ENCODE results near the gene ZNF133.
A peak's percentile ranks its signal among the peaks of the same experiment; 100 is the strongest.

The ZNF133 gene

DNA sequence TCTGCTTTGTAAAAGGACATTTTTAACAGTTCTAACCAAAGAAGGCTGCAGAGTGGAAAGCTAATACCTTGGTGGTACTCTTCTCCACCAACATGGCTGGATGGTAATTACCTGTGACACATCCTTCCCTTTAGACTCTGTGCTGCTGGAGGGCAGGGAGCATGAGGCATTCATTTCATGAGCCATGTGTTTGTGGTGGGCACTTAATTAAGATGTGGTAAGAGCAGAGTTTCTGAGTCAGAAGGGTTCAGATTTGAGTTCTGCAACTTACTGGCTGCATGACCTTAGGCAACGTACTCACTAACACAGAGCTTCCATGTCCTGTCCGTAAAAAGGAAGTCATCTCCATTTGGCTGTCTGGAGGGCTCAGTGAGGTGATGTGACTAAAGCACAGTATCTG is 9.1 kb upstream of the ZNF133 start:
- TF ChIP-seq, protein P1, sequence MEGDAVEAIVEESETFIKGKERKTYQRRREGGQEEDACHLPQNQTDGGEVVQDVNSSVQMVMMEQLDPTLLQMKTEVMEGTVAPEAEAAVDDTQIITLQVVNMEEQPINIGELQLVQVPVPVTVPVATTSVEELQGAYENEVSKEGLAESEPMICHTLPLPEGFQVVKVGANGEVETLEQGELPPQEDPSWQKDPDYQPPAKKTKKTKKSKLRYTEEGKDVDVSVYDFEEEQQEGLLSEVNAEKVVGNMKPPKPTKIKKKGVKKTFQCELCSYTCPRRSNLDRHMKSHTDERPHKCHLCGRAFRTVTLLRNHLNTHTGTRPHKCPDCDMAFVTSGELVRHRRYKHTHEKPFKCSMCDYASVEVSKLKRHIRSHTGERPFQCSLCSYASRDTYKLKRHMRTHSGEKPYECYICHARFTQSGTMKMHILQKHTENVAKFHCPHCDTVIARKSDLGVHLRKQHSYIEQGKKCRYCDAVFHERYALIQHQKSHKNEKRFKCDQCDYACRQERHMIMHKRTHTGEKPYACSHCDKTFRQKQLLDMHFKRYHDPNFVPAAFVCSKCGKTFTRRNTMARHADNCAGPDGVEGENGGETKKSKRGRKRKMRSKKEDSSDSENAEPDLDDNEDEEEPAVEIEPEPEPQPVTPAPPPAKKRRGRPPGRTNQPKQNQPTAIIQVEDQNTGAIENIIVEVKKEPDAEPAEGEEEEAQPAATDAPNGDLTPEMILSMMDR (conservative IDR thresholded peaks at IDR 0.05; ENCODE audit: control insufficient read depth, insufficient read depth, low read depth, low read length): no peak
- no peak overlapping the region for H3K4me3 ChIP-seq (ENCODE audit: control insufficient read depth, low read depth, low read length)
- DNase-seq (ENCODE audit: low read depth): peak; percentile 53

DNA sequence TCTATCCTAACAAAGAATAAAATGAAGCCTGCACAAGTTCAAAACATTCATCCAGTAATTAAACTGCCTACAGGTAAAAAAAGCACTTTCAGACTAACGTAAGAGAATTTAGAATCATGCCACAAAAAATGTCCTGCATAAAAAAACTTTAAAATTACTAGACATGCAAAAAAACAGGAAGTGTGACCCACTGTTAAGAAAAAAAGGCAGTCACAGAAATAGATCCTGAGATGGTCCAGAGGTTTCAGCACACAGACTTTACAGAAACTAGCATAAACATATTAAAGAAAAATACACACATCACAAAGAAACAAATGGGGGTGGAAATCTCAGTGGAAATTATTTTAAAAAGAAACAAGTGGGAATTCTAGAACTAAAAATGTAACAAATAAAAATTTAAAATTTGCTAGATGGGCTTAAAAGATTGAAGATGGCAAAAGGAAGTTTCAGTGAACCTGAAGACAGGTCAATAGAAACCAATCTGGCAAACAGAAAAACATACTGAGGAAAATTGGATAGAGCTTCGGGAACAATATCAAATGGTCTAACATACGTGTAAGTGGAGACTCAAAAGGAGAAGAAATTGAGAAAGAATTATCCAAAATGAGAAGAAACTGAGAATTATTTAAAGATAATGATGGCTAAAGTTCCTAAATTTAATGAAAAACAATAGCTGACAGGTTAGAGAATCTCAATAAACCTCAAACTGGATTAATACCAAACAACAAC is 3.4 kb upstream of the ZNF133 start:
- TF ChIP-seq, protein P1 (conservative IDR thresholded peaks at IDR 0.05; ENCODE audit: control insufficient read depth, insufficient read depth, low read depth, low read length): no peak
- no peak overlapping the region for H3K4me3 ChIP-seq (ENCODE audit: control insufficient read depth, low read depth, low read length)
- peak; percentile 9 for DNase-seq (ENCODE audit: low read depth)

DNA sequence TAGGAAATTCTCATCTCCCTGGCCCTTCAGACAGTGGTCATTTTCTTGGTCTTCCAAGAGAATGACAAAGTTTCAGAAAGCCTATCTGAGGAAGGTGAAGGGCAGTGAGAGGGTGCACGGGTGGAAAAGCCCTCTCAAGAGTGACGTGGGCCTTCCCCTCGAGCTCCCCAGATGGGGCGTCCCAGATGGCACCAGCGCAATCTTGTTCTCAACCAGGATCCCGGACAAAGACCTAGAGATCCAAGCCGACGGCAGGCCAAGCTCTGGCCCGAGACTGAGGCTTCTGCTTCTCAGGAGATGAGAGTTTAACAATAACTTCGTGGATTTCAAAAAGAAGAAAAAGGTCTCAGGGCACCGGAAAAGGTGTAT is 797 bp upstream of the ZNF133 start:
- peak overlapping the region; percentile 96 for H3K4me3 ChIP-seq (ENCODE audit: control insufficient read depth, low read depth, low read length)

DNA sequence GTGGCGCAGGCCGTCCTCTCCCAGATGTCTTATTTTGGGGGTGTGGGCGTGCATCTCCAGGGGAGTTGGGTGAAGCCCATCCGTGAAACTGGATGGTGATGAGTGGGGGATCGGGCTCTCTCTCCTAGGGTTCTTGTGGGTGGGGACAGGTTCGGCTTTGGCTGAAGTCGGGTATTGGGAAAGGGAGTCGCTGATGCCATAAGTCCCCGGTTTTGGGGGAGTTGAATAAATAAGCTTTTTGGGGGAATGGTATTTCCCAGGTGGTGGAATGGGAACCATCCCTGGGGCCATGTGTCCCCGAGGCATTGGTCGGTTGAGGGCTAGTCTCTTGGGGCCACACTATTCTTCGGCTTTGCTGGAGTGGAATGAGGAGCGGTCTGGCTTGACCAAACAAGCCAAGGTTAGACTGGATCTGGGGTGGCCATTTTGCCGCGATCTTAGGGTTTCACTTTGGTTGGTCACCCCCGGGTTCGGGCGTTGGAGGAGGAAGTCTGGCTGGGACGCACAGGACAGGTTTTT is 481 bp downstream of the ZNF133 start:
- TF ChIP-seq, protein P1 (conservative IDR thresholded peaks at IDR 0.05; ENCODE audit: control insufficient read depth, insufficient read depth, low read depth, low read length): no peak
- DNase-seq (ENCODE audit: low read depth): peak; percentile 22
- peak overlapping the region; percentile 96 for H3K4me3 ChIP-seq (ENCODE audit: control insufficient read depth, low read depth, low read length)

More for the DNA sequence above, 797 bp upstream of the ZNF133 start:
- TF ChIP-seq, protein P1 (conservative IDR thresholded peaks at IDR 0.05; ENCODE audit: control insufficient read depth, insufficient read depth, low read depth, low read length): no peak
- no peak for DNase-seq (ENCODE audit: low read depth)

DNA sequence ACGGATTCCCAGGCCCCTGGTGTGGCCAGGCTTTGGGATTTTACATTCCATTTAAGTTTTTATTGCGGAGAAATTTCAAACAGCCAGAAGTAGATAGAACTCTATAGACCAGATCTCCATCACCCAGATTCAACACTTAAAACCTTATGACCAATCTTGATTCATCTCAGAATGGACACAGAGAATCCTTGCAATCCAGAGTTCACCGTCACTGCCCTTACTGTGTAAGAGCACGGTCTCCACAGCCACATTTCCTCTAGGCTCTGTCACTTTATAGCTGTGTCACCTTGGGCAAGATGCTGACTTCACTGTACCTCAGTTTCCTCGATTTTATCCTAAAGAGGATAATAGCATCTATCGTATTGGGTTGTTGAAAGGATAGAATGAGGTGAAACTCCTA is 979 bp downstream of the ZNF133 start:
- peak; percentile 22 for DNase-seq (ENCODE audit: low read depth)
- TF ChIP-seq, protein P1 (conservative IDR thresholded peaks at IDR 0.05; ENCODE audit: control insufficient read depth, insufficient read depth, low read depth, low read length): no peak
- peak overlapping the region; percentile 96 for H3K4me3 ChIP-seq (ENCODE audit: control insufficient read depth, low read depth, low read length)

DNA sequence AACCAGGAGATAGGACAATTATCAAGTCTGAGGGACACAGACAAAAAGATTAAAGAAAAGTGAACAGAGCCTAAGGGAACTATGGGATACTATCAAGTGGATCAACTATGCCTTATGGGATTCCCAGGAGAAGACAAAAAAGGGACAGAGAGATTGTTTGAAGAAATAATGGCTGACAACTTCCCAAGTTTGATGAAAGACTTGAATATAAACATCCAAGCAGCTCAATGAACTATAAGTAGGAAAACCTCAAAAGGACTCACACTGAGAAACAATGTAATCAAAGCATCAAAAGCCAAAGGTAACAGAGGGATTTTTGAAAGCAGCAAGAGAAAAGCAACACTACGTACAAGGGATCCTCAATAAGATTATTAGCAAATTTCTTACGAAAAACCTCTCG is 11.0 kb downstream of the ZNF133 start:
- TF ChIP-seq, protein P1 (conservative IDR thresholded peaks at IDR 0.05; ENCODE audit: control insufficient read depth, insufficient read depth, low read depth, low read length): no peak
- no peak overlapping the region for H3K4me3 ChIP-seq (ENCODE audit: control insufficient read depth, low read depth, low read length)
- DNase-seq (ENCODE audit: low read depth): no peak

Measured in fibroblast of mammary gland (primary cell).